AG04450 (cell line): Measurements from ENCODE around the gene OR2AT4. TPM values are rescaled to one million over a fixed set of nuclear protein-coding genes. Genes with fewer than 3 reads are reported as not detected.

Experiments
- CTCF ChIA-PET: fragments of 300-600, 350-600 bp; formaldehyde crosslinking; extraction: SDS; loops from one replicate; lab custom pipeline; 2022; ENCODE audit warnings: antibody characterized with exemption, inconsistent platforms; lab: Charles Lee
- POLR2A ChIA-PET: fragments of 350-600 bp; formaldehyde crosslinking; extraction: SDS; loops from one replicate; lab custom pipeline; 2021; ENCODE audit warnings: antibody characterized with exemption, inconsistent platforms; lab: Yijun Ruan, JAX
- DNase-seq: peaks from one replicate; pipeline ENCODE4 v3.0.0-alpha.2; 2011; ENCODE audit warnings: low read depth, low spot score
- H3K27ac ChIP-seq: one replicate; pipeline ENCODE4 v1.5.1; 2012; ENCODE audit warnings: low read depth, low read length, control low read depth
- H3K27me3 ChIP-seq: one replicate; pipeline ENCODE4 v1.6.0; 2012; ENCODE audit warnings: low read length; ENCODE audit not compliant: control insufficient read depth, insufficient read depth
- H3K4me3 ChIP-seq: 2 replicates; pipeline ENCODE4 v1.5.1; 2011; ENCODE audit warnings: mild to moderate bottlenecking, low read depth, low read length, control low read depth
- H3K9me3 ChIP-seq: 2 replicates; pipeline ENCODE4 v1.5.1; 2012; ENCODE audit warnings: low read length; ENCODE audit not compliant: control insufficient read depth, insufficient read depth
- CTCF ChIP-seq: IDR thresholded peaks from 2 replicates; pipeline ENCODE4 v1.5.1; 2011; ENCODE audit warnings: low read depth, low read length, control low read depth, inconsistent platforms
- polyA plus RNA-seq: library from polyadenylated mRNA; depleted of rRNA; stranded (reverse); fragments of >200 nt; gene quantifications from 2 replicates; pipeline ENCODE4 v1.2.3, GENCODE V29; 2011

The OR2AT4 gene
- polyA plus RNA-seq, 1 experiment: not detected

DNA sequence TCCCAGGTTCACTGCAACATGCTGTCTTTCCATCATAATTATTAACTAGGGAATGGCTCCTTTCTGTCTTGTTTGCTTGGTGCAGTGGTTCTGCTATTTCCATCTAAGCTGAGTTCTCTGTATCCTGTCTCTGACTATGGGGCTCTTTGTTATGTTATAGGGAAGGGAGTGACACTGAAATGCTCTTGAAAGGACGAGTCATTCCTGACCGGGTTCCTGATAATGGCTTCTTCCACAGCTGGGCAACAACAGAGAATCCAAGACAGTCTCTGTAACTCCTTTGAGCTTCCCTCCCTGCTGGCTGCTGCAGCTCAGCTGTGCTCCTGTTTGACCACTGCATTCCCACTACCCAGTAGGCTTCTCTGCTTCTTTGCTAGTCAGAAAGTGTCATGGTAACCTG is 24.1 kb downstream of the OR2AT4 start:
- Histone ChIP-seq H3K27ac (no peak overlapping the region), H3K27me3 (peaks cover 29% of the 10 kb centered on the region), H3K9me3 (no peaks in the 10 kb centered on the region), H3K4me3 (no peak overlapping the region)
- no peak for TF ChIP-seq CTCF
- CTCF ChIA-PET: no interaction called here
- POLR2A ChIA-PET: no interaction called here
- no peak for DNase-seq

- ChIA-PET POLR2A (no interaction called here), CTCF (interaction anchor here (1.1 kb wide), 1 partner anchor 71 kb away, joined by 5 read pairs; no protein-coding TSS in a partner anchor)
- H3K27ac ChIP-seq: no peak overlapping the region
- no peaks in the 10 kb centered on the region for H3K9me3 ChIP-seq
- H3K27me3 ChIP-seq: peaks cover 23% of the 10 kb centered on the region
- no peak for TF ChIP-seq CTCF
- H3K4me3 ChIP-seq: no peak overlapping the region
- DNase-seq: no peak
Observed at GRCh38 chr11:75069473-75069872, 27.2 kb downstream of the OR2AT4 start.

- TF ChIP-seq CTCF: no peak
- no peak for DNase-seq
- no peak overlapping the region for H3K4me3 ChIP-seq
- no peaks in the 10 kb centered on the region for H3K9me3 ChIP-seq
- H3K27me3 ChIP-seq: peaks cover 21% of the 10 kb centered on the region
- ChIA-PET CTCF (interaction anchor here (1.1 kb wide), 1 partner anchor 72 kb away, joined by 5 read pairs; no protein-coding TSS in a partner anchor), POLR2A (no interaction called here)
- no peak overlapping the region for H3K27ac ChIP-seq
Observed at GRCh38 chr11:75068993-75069392, 27.7 kb downstream of the OR2AT4 start.

GRCh38 chr11:75068559-75068958 is 28.1 kb downstream of the OR2AT4 start:
- peaks cover 17% of the 10 kb centered on the region for H3K27me3 ChIP-seq
- ChIA-PET CTCF (interaction anchor here (1.1 kb wide), 1 partner anchor 72 kb away, joined by 5 read pairs; no protein-coding TSS in a partner anchor), POLR2A (no interaction called here)

More at GRCh38 chr11:75068559-75068958, 28.1 kb downstream of the OR2AT4 start:
- DNase-seq: no peak
- Histone ChIP-seq H3K4me3 (no peak overlapping the region), H3K9me3 (no peaks in the 10 kb centered on the region), H3K27ac (no peak overlapping the region)
- TF ChIP-seq CTCF: no peak
